Measurements from ENCODE around the gene POGZ. TPM values are rescaled to one million over a fixed set of nuclear protein-coding genes. Genes with fewer than 3 reads are reported as not detected.
"Not testable (repeated sequence)": the region's sequence is repeated elsewhere in the genome, so short reads cannot be mapped to it uniquely, and the experiment has no call there.

Gene POGZ
- polyA plus RNA-seq, 6 donors from 2014 or later = 2.5 to 15.0 (median 8.0) TPM

DNA sequence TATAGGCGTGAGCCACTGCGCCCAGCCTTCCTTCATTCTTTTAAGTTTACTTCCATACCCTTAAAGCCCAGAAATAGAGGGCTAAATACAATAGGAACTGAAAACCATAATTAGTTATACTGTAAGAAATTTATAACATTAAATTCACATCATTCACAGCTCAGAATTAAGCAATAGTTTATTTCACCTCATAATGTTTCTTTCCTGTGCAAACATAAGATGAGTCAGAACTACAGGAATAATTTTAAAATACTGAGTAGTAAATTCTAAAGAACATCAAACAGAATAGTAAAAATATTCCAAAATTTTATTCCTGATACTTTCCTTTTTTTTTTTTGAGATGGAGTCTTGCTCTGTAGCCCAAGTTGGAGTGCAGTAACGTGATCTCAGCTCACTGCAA is 24.1 kb downstream of the POGZ start:
- Mint-ChIP-seq H3K4me1 (peaks cover 10 to 44% (median 25%) of the 10 kb centered on the region in 3 donors), H3K27ac (peak overlapping the region in 1 of 6 donors; percentile 30), H3K4me3 (no peak overlapping the region), H3K36me3 (peaks cover 0 to under 1% of the 10 kb centered on the region in 2 donors), H3K9me3 (no peaks in the 10 kb centered on the region), H3K27me3 (no peaks in the 10 kb centered on the region)
- ATAC-seq (ENCODE audit: low read depth in 2 of 2) (no peak), DNase-seq (no peak)

DNA sequence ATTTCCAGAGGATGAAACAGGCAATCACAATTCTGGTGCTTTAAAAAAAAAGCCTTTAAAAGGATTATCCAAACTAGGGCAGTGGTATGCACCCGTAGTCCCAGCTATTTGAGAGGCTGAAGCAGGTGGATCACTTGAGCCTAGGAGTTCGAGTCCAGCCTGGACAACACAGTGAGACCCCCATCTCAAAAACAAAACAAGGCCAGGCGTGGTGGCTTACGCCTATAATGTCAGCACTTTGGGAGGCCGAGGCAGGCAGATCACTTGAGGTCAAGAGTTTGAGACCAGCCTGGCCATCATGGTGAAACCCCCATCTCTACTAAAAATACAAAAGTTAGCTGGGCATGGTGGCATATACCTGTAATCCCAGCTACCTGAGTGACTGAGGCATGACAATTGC is 25.5 kb downstream of the POGZ start:
- not testable (repeated sequence) for H3K36me3 Mint-ChIP-seq; ATAC-seq (ENCODE audit: low read depth in 2 of 2); H3K4me3 Mint-ChIP-seq; H3K9me3 Mint-ChIP-seq; H3K27ac Mint-ChIP-seq; DNase-seq; H3K27me3 Mint-ChIP-seq
- H3K4me1 Mint-ChIP-seq = peaks cover 9 to 39% (median 17%) of the 10 kb centered on the region in 3 donors

DNA sequence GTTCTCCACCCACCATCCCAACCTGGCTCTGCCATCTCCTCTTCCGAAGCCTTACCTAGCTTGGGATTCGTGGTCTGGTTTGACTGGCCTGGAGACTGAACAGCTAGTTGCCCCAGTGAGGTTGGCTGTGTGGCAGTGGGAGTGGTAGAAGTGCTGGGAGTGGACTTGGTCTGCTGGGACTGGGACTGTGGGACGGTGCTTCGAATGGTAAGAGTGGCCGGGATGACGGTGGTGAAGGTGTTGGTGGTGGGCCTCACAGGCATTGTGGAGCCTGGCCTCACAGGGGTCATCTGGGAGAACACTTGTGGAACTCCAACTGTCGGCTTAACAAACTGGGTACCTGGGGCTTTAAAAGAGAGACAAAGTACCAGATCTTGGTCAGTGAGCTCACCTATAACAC is 31.2 kb downstream of the POGZ start:
- Mint-ChIP-seq H3K36me3 (peaks cover 16 to 20% of the 10 kb centered on the region in 2 donors), H3K9me3 (no peaks in the 10 kb centered on the region), H3K4me1 (peaks cover 0 to 4% (median 0%) of the 10 kb centered on the region in 3 donors), H3K27me3 (no peaks in the 10 kb centered on the region), H3K4me3 (no peak overlapping the region), H3K27ac (peak overlapping the region in 3 of 6 donors; percentile 52 to 65 (median 53))
- DNase-seq (no peak), ATAC-seq (ENCODE audit: low read depth in 2 of 2) (no peak)

DNA sequence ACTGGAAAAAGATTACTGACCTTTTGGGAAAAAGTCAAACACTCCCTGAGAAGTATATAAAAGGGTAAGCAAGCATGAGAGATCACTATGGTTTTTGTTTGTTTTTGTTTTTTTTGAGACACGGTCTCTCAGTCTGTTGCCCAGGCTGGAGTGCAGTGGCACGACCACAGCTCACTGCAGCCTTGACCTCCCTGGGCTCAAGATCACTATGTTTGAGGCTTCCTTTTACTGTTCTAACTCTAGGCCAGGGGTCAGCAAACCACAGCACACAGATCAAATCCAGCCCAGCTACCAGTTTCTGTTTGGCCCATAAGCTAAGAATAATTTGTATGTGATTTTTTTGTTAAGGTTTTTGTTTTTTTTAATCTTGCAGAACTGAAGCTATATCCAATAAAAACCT is 34.2 kb downstream of the POGZ start:
- H3K4me1 Mint-ChIP-seq = no peaks in the 10 kb centered on the region
- H3K36me3 Mint-ChIP-seq = peaks cover 16 to 20% of the 10 kb centered on the region in 2 donors
- ATAC-seq (ENCODE audit: low read depth in 2 of 2) (no peak), DNase-seq (no peak)
- H3K4me3 Mint-ChIP-seq = no peak overlapping the region
- peak overlapping the region in 2 of 6 donors; percentile 17 to 51 for H3K27ac Mint-ChIP-seq
- H3K9me3 Mint-ChIP-seq = no peaks in the 10 kb centered on the region
- no peaks in the 10 kb centered on the region for H3K27me3 Mint-ChIP-seq

- Mint-ChIP-seq H3K9me3 (no peaks in the 10 kb centered on the region), H3K36me3 (peaks cover 10 to 11% of the 10 kb centered on the region in 2 donors), H3K4me3 (no peak overlapping the region), H3K27ac (peak overlapping the region in 1 of 6 donors; percentile 15), H3K4me1 (peaks cover 2 to 6% (median 4%) of the 10 kb centered on the region in 3 donors), H3K27me3 (no peaks in the 10 kb centered on the region)
- ATAC-seq (ENCODE audit: low read depth in 2 of 2) (no peak), DNase-seq (no peak)
Measured at GRCh38 chr1:151419819-151420218, 39.5 kb downstream of the POGZ start.

DNA sequence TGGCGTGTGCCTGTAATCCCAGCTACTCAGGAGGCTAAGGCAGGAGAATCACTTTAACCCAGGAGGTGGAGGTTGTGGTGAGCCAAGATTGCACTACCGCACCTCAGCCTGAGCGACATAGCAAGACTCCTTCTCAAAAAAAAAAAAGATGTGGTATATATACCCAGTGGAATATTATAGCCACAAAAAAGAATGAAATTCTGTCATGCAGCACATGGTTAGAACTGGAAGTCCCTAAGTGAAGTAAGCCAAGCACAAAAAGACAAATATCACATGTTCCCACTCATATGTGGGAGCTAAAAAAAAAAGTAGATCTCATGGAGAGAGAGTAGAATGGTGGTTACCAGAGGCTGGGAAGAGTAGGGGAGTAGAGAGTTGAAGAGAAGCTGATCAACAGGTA is 41.2 kb downstream of the POGZ start:
- Mint-ChIP-seq H3K36me3 (peaks cover 0 to 13% of the 10 kb centered on the region in 2 donors), H3K4me1 (peaks cover 2 to 6% (median 4%) of the 10 kb centered on the region in 3 donors), H3K27me3 (no peaks in the 10 kb centered on the region), H3K4me3 (no peak overlapping the region), H3K9me3 (no peaks in the 10 kb centered on the region), H3K27ac (peak overlapping the region in 2 of 6 donors; percentile 63 to 87)
- no peak for DNase-seq
- no peak for ATAC-seq (ENCODE audit: low read depth in 2 of 2)

GRCh38 chr1:151416231-151416630 is 43.1 kb downstream of the POGZ start:
- no peak overlapping the region for H3K4me3 Mint-ChIP-seq
- DNase-seq (no peak), ATAC-seq (ENCODE audit: low read depth in 2 of 2) (no peak)
- H3K27ac Mint-ChIP-seq = no peak overlapping the region
- peaks cover 2 to 6% (median 4%) of the 10 kb centered on the region in 3 donors for H3K4me1 Mint-ChIP-seq
- no peaks in the 10 kb centered on the region for H3K9me3 Mint-ChIP-seq
- no peaks in the 10 kb centered on the region for H3K27me3 Mint-ChIP-seq
- H3K36me3 Mint-ChIP-seq = peaks cover 15 to 22% of the 10 kb centered on the region in 2 donors

- no peak for DNase-seq
- H3K27ac Mint-ChIP-seq = no peak overlapping the region
- H3K36me3 Mint-ChIP-seq = peaks cover 31 to 36% of the 10 kb centered on the region in 2 donors
- no peak for ATAC-seq (ENCODE audit: low read depth in 2 of 2)
- H3K9me3 Mint-ChIP-seq = no peaks in the 10 kb centered on the region
- no peak overlapping the region for H3K4me3 Mint-ChIP-seq
- H3K4me1 Mint-ChIP-seq = peaks cover 0 to 4% (median 0%) of the 10 kb centered on the region in 3 donors
- no peaks in the 10 kb centered on the region for H3K27me3 Mint-ChIP-seq
Measured at GRCh38 chr1:151411884-151412283, 47.4 kb downstream of the POGZ start.

- no peak overlapping the region for H3K4me3 Mint-ChIP-seq
- peaks cover 21 to 46% of the 10 kb centered on the region in 2 donors for H3K36me3 Mint-ChIP-seq
- H3K4me1 Mint-ChIP-seq = peaks cover 0 to 4% (median 0%) of the 10 kb centered on the region in 3 donors
- DNase-seq = no peak
- no peaks in the 10 kb centered on the region for H3K27me3 Mint-ChIP-seq
- H3K9me3 Mint-ChIP-seq = no peaks in the 10 kb centered on the region
- ATAC-seq (ENCODE audit: low read depth in 2 of 2) = no peak
- H3K27ac Mint-ChIP-seq = peak overlapping the region in 5 of 6 donors; percentile 4 to 89 (median 63)
Measured at GRCh38 chr1:151408891-151409290, 50.4 kb downstream of the POGZ start.

GRCh38 chr1:151407304-151407703 is 52.0 kb downstream of the POGZ start:
- Mint-ChIP-seq H3K36me3 (peaks cover 13 to 40% of the 10 kb centered on the region in 2 donors), H3K27ac (no peak overlapping the region), H3K27me3 (no peaks in the 10 kb centered on the region), H3K4me1 (peaks cover 0 to 4% (median 0%) of the 10 kb centered on the region in 3 donors), H3K4me3 (no peak overlapping the region), H3K9me3 (no peaks in the 10 kb centered on the region)
- no peak for ATAC-seq (ENCODE audit: low read depth in 2 of 2)
- DNase-seq = no peak

DNA sequence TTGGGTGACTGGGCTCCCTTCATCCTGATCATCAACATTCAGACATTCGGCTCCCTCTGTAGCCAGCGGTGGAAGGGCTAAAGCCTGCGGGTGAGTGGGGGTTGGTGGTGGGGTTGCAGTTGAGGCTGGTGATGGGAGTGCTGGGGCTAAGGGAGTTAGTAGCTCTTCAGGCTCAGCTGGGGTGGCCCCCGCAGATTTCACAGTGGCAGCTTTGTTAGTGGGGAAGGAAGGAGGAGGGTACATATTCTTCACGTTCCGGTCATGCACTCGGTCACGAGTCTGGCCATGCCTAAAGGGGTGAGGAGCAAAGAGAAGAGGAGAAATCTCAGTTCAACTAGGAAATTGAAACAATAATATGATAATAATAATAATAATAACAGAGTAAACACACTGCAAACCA is 53.1 kb downstream of the POGZ start:
- no peak for DNase-seq
- H3K36me3 Mint-ChIP-seq = peaks cover 15 to 31% of the 10 kb centered on the region in 2 donors
- no peaks in the 10 kb centered on the region for H3K9me3 Mint-ChIP-seq
- peak overlapping the region in 2 of 8 donors; percentile 53 for H3K4me3 Mint-ChIP-seq
- H3K27ac Mint-ChIP-seq = peak overlapping the region in 2 of 6 donors; percentile 32 to 47
- H3K4me1 Mint-ChIP-seq = peaks cover 2 to 5% (median 3%) of the 10 kb centered on the region in 3 donors
- H3K27me3 Mint-ChIP-seq = no peaks in the 10 kb centered on the region
- no peak for ATAC-seq (ENCODE audit: low read depth in 2 of 2)

DNA sequence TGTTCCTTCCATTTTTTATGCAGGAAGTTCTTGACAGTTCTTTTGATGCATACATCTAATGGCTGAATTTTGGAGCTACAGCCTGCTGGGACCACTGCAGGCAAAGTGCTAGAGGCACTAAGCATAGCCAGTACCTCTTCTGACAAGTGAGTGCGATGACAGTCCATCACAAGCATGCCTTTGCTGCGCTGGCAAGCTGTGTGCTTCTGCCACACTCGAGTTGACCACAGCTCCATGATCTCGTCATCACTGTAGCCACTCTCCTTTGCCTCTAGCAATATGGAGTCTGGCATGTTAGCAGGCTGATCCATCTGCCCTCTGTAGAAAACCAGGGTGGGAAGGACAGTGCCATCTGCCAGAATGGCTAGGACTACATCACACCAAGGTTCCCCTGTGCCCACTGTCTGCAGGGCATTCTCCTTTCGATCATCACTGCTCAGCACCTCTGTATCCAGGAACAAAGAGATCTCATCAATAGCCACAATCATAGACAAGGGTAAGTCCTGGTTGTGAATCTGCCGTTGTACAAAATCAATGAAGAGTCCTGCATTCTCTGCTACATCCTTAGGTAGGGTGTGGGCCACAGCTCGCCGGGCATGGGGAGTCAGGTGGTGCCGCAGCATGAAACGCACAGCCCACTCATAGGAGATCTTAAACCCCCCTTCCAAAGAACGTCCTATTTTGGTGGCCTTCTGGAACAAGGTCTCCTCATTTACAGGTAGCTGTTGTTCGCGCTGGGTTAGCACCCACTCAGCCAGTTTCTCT is 53.9 kb downstream of the POGZ start:
- ATAC-seq (ENCODE audit: low read depth in 2 of 2) = no peak
- H3K36me3 Mint-ChIP-seq = peaks cover 14 to 23% of the 10 kb centered on the region in 2 donors
- DNase-seq = no peak
- no peaks in the 10 kb centered on the region for H3K27me3 Mint-ChIP-seq
- no peaks in the 10 kb centered on the region for H3K9me3 Mint-ChIP-seq
- peak overlapping the region in 1 of 8 donors; percentile 53 for H3K4me3 Mint-ChIP-seq
- peak overlapping the region in 1 of 6 donors; percentile 32 for H3K27ac Mint-ChIP-seq
- peaks cover 5 to 12% (median 10%) of the 10 kb centered on the region in 3 donors for H3K4me1 Mint-ChIP-seq

DNA sequence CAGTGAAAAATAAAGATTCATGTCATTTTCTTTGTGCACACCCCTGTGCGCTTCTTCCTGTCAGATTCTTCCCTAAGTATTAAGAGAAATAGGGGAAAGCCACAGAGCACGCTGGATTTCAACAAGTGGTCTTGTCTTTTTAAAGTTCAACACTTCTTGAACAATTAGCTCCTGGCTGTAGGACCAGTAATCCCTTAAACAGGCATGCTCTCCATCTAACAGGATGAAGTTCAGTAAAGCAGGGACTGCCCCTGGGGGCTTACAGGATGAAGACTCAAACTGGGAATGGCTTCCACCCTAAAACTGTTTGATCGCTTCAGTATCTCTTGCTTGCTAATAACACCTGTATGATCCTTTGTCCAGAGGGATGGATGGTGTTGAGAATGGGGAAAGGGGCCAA is 55.7 kb downstream of the POGZ start:
- ATAC-seq (ENCODE audit: low read depth in 2 of 2) = no peak
- Mint-ChIP-seq H3K27ac (peak overlapping the region in 3 of 6 donors; percentile 1 to 42 (median 9)), H3K4me3 (peak overlapping the region in 1 of 8 donors; percentile 66), H3K27me3 (no peaks in the 10 kb centered on the region), H3K36me3 (peaks cover 11 to 18% of the 10 kb centered on the region in 2 donors), H3K9me3 (no peaks in the 10 kb centered on the region), H3K4me1 (peaks cover 17 to 22% (median 20%) of the 10 kb centered on the region in 3 donors)
- DNase-seq = no peak

DNA sequence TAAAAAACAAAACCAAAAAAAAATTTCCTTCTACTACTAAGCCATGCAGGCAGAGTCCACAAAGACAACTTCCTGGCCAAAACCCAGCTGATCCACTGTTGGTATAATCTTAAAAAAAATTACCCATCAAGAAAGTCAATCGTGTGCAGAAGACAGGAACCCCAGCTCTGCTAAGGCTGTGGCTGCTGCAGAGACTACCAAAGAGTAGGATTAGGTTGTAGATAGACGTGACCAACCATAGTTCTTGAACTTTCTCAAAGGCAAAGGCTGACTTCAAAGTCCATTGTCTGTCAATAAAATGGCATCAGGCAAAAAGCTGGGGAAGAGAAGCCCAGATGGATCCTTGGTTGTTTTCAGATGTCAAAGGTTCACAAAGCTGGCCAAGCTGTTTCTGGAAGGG is 56.5 kb downstream of the POGZ start:
- Mint-ChIP-seq H3K9me3 (no peaks in the 10 kb centered on the region), H3K36me3 (peaks cover 11 to 18% of the 10 kb centered on the region in 2 donors), H3K27me3 (no peaks in the 10 kb centered on the region), H3K4me3 (peak overlapping the region in 1 of 8 donors; percentile 89), H3K4me1 (peaks cover 17 to 22% (median 20%) of the 10 kb centered on the region in 3 donors), H3K27ac (peak overlapping the region in 5 of 6 donors; percentile 7 to 76 (median 44))
- DNase-seq (no peak), ATAC-seq (ENCODE audit: low read depth in 2 of 2) (no peak)

All from naive B cell (primary cell).